ENCODE data around the gene WIPF1. TPM values are rescaled to one million over a fixed set of nuclear protein-coding genes. Genes with fewer than 3 reads are reported as not detected.

Gene WIPF1
- polyA plus RNA-seq, 1 donor from 2014 or later = 0.25 TPM

GRCh38 chr2:174590346-174590745 is 7.3 kb downstream of the WIPF1 start:
- no peak for TF ChIP-seq TAF1 (IDR thresholded peaks at IDR 0.05; ENCODE audit: low read depth)
- no peak for TF ChIP-seq EP300 (conservative IDR thresholded peaks at IDR 0.05; ENCODE audit: poor library complexity, severe bottlenecking)
- no peak for TF ChIP-seq REST (IDR thresholded peaks at IDR 0.05; ENCODE audit: borderline replicate concordance)
- no peak for TF ChIP-seq SMC3 (conservative IDR thresholded peaks at IDR 0.05; ENCODE audit: poor library complexity)
- no peak for TF ChIP-seq POLR2AphosphoS5 (IDR thresholded peaks at IDR 0.05)
- TF ChIP-seq MXI1 (conservative IDR thresholded peaks at IDR 0.05; ENCODE audit: poor library complexity, severe bottlenecking) = no peak
- no peak for TF ChIP-seq CTCF (IDR thresholded peaks at IDR 0.05; ENCODE audit: poor library complexity, severe bottlenecking)
- TF ChIP-seq RAD21 (conservative IDR thresholded peaks at IDR 0.05) = no peak
- no peak overlapping the region for H3K27ac ChIP-seq (ENCODE audit: low read length)
- H3K36me3 ChIP-seq (ENCODE audit: insufficient read depth, low read length) = no peaks in the 10 kb centered on the region
- no peaks in the 10 kb centered on the region for H3K9me3 ChIP-seq (ENCODE audit: low read length)
- no peaks in the 10 kb centered on the region for H4K20me1 ChIP-seq (ENCODE audit: insufficient read depth)
- no peak overlapping the region for H3K9ac ChIP-seq (ENCODE audit: low read length)
- H3K9me2 ChIP-seq (ENCODE audit: insufficient read depth, low read length) = no peaks in the 10 kb centered on the region
- no peaks in the 10 kb centered on the region for H3F3A ChIP-seq (ENCODE audit: insufficient read depth, low read length, poor library complexity, severe bottlenecking)
- H3K79me2 ChIP-seq (replicated peaks; ENCODE audit: insufficient read depth, low read length) = no peaks in the 10 kb centered on the region
- H3K27me3 ChIP-seq (ENCODE audit: insufficient read depth, low read depth, low read length) = no peaks in the 10 kb centered on the region
- no peak overlapping the region for H3K4me3 ChIP-seq (ENCODE audit: low read length)
- H3K4me2 ChIP-seq (ENCODE audit: low read length) = no peak overlapping the region
- no peak overlapping the region for H2AFZ ChIP-seq (ENCODE audit: low read depth, low read length)

- no peak overlapping the region for H3K27ac ChIP-seq (ENCODE audit: low read length)
- H4K20me1 ChIP-seq (ENCODE audit: insufficient read depth) = no peaks in the 10 kb centered on the region
- no peak for TF ChIP-seq EP300 (conservative IDR thresholded peaks at IDR 0.05; ENCODE audit: poor library complexity, severe bottlenecking)
- no peak for TF ChIP-seq TAF1 (IDR thresholded peaks at IDR 0.05; ENCODE audit: low read depth)
- TF ChIP-seq CTCF (IDR thresholded peaks at IDR 0.05; ENCODE audit: poor library complexity, severe bottlenecking) = no peak
- TF ChIP-seq POLR2AphosphoS5 (IDR thresholded peaks at IDR 0.05) = no peak
- no peak for TF ChIP-seq RAD21 (conservative IDR thresholded peaks at IDR 0.05)
These were observed 8.3 kb downstream of the WIPF1 start for GRCh38 chr2:174589334-174589733.

More at GRCh38 chr2:174589334-174589733, 8.3 kb downstream of the WIPF1 start:
- Histone ChIP-seq H3K4me2 (ENCODE audit: low read length) (no peak overlapping the region), H3K9ac (ENCODE audit: low read length) (no peak overlapping the region), H3K27me3 (ENCODE audit: insufficient read depth, low read depth, low read length) (no peaks in the 10 kb centered on the region), H3F3A (ENCODE audit: insufficient read depth, low read length, poor library complexity, severe bottlenecking) (no peaks in the 10 kb centered on the region), H2AFZ (ENCODE audit: low read depth, low read length) (no peak overlapping the region), H3K79me2 (replicated peaks; ENCODE audit: insufficient read depth, low read length) (no peaks in the 10 kb centered on the region), H3K9me3 (ENCODE audit: low read length) (no peaks in the 10 kb centered on the region), H3K36me3 (ENCODE audit: insufficient read depth, low read length) (no peaks in the 10 kb centered on the region), H3K9me2 (ENCODE audit: insufficient read depth, low read length) (no peaks in the 10 kb centered on the region), H3K4me3 (ENCODE audit: low read length) (no peak overlapping the region)
